CD14-positive monocyte (primary cell): ENCODE data around the gene SMIM38. TPM values are rescaled to one million over a fixed set of nuclear protein-coding genes. Genes with fewer than 3 reads are reported as not detected.

Experiments
- DNase-seq, 3 donors: peaks; one replicate each; pipeline ENCODE4 v3.0.0-alpha.2; 2011 to 2022
- H2AFZ ChIP-seq: 2 replicates; pipeline ENCODE4 v1.6.0; 2012; ENCODE audit warnings: mild to moderate bottlenecking, low read depth, low read length, inconsistent platforms; ENCODE audit not compliant: insufficient read depth, poor library complexity, severe bottlenecking
- H3K27ac ChIP-seq, 2 donors: 1 replicate in 1 of 2; 2 replicates in 1 of 2; pipeline ENCODE4 v1.5.1; 2012 to 2013; ENCODE audit warnings: low read length in 2 of 2, control low read depth in 1 of 2, inconsistent platforms in 1 of 2, low read depth in 1 of 2, mild to moderate bottlenecking in 1 of 2
- H3K27me3 ChIP-seq, 2 donors: one replicate each; pipeline versions ENCODE4 v1.6.0 to v1.6.1; 2011 to 2013; ENCODE audit warnings: low read length in 2 of 2; ENCODE audit not compliant: control insufficient read depth in 2 of 2, insufficient read depth in 2 of 2
- H3K36me3 ChIP-seq, 2 donors: replicated peaks in 1 of 2; 1 replicate in 1 of 2; 2 replicates in 1 of 2; pipeline versions ENCODE4 v1.5.1 to v1.6.1; 2012 to 2013; ENCODE audit warnings: low read length in 2 of 2, control low read depth in 1 of 2, inconsistent platforms in 1 of 2, mild to moderate bottlenecking in 1 of 2; ENCODE audit not compliant: insufficient read depth in 2 of 2, control insufficient read depth in 1 of 2
- H3K4me1 ChIP-seq, 2 donors: 1 replicate in 1 of 2; 2 replicates in 1 of 2; pipeline versions ENCODE4 v1.5.1 to v1.6.1; 2012 to 2013; ENCODE audit warnings: low read length in 2 of 2, control low read depth in 1 of 2, inconsistent platforms in 1 of 2, mild to moderate bottlenecking in 1 of 2, moderate library complexity in 1 of 2; ENCODE audit not compliant: insufficient read depth in 2 of 2, control insufficient read depth in 1 of 2
- H3K4me2 ChIP-seq: replicated peaks from 2 replicates; pipeline ENCODE3; 2012; ENCODE audit warnings: low read length, moderate library complexity, mild to moderate bottlenecking; ENCODE audit not compliant: poor library complexity, severe bottlenecking; ENCODE audit errors: extremely low read depth
- H3K4me3 ChIP-seq, 3 experiments: fragments of 200-600 bp in 1 of 3; sonication (generic) in 1 of 3; replicated peaks in 1 of 3; 1 replicate in 2 of 3; 2 replicates in 1 of 3; pipeline ENCODE4 v1.5.1; 2011 to 2013; ENCODE audit warnings: low read length in 3 of 3, mild to moderate bottlenecking in 3 of 3, control low read depth in 2 of 3, low read depth in 2 of 3, inconsistent platforms in 1 of 3, moderate library complexity in 1 of 3
- H3K79me2 ChIP-seq: 2 replicates; pipeline ENCODE4 v1.6.0; 2012; ENCODE audit warnings: mild to moderate bottlenecking, control low read depth, inconsistent platforms, low read length, moderate library complexity; ENCODE audit not compliant: insufficient read depth
- H3K9ac ChIP-seq: 2 replicates; pipeline ENCODE4 v1.6.0; 2017; ENCODE audit warnings: low read length, mild to moderate bottlenecking; ENCODE audit not compliant: insufficient read depth, poor library complexity, severe bottlenecking
- H3K9me3 ChIP-seq, 2 donors: replicated peaks in 1 of 2; 1 replicate in 1 of 2; 2 replicates in 1 of 2; pipeline versions ENCODE4 v1.5.1 to v1.6.1; 2012 to 2013; ENCODE audit warnings: low read length in 2 of 2, control low read depth in 1 of 2; ENCODE audit not compliant: control insufficient read depth in 1 of 2, insufficient read depth in 1 of 2
- H4K20me1 ChIP-seq: 2 replicates; pipeline ENCODE4 v1.6.0; 2012; ENCODE audit warnings: mild to moderate bottlenecking, low read length, control low read depth, moderate library complexity; ENCODE audit not compliant: insufficient read depth
- H3K27ac Mint-ChIP-seq, 7 donors: one replicate each; pipeline ENCODE4 v1.8.0; 2020; ENCODE audit warnings: mild to moderate bottlenecking in 7 of 7, mixed read lengths in 7 of 7, moderate library complexity in 6 of 7, inconsistent platforms in 2 of 7
- H3K27me3 Mint-ChIP-seq, 3 donors: one replicate each; pipeline ENCODE4 v1.8.0; 2021 to 2022; ENCODE audit warnings: low read depth in 3 of 3, mild to moderate bottlenecking in 3 of 3, mixed read lengths in 3 of 3, moderate library complexity in 3 of 3, inconsistent platforms in 1 of 3
- H3K36me3 Mint-ChIP-seq, 2 donors: one replicate each; pipeline ENCODE4 v1.8.0; 2020; ENCODE audit warnings: mixed read lengths in 2 of 2, inconsistent platforms in 1 of 2, mild to moderate bottlenecking in 1 of 2
- H3K4me1 Mint-ChIP-seq: one replicate; pipeline ENCODE4 v1.8.0; 2020; ENCODE audit warnings: mild to moderate bottlenecking, mixed read lengths
- H3K4me3 Mint-ChIP-seq, 2 donors: one replicate each; pipeline ENCODE4 v1.8.0; 2020; ENCODE audit warnings: mild to moderate bottlenecking in 2 of 2, mixed read lengths in 2 of 2, moderate library complexity in 1 of 2
- H3K9me3 Mint-ChIP-seq, 7 donors: one replicate each; pipeline ENCODE4 v1.8.0; 2020 to 2022; ENCODE audit warnings: mixed read lengths in 7 of 7, mild to moderate bottlenecking in 6 of 7, moderate library complexity in 6 of 7, inconsistent platforms in 2 of 7
- WGBS: methylation state at CpG from one replicate; pipeline ENCODE4 v1.1.5; 2013; ENCODE audit warnings: missing lambda C conversion rate; ENCODE audit not compliant: insufficient coverage; 5-methylcytosine and 5-hydroxymethylcytosine counted together
- intact Hi-C, 2 donors: fragments of 100-400 bp; cut with micrococcal nuclease; formaldehyde crosslinking; loops; one replicate each; pipeline versions ENCODE4 v1.15.0 to v1.15.1; 2023
- polyA plus RNA-seq, 3 donors: library from polyadenylated mRNA; depleted of rRNA in 1 of 3; unstranded in 2 of 3; stranded (reverse) in 1 of 3; fragments of 300-500 nt in 2 of 3; fragments of >200 nt in 1 of 3; fragmentation: Illumina TruSeq in 2 of 3; gene quantifications; 1 replicate in 2 of 3; 2 replicates in 1 of 3; pipeline ENCODE4 v1.2.3, GENCODE V29; 2012 to 2021
- TF ChIP-seq, protein P1 (sequence below): fragments of 200-600 bp; IDR thresholded peaks from one replicate; pipeline ENCODE4 v1.8.0; 2022; ENCODE audit warnings: antibody characterized with exemption, mild to moderate bottlenecking

Gene SMIM38
- polyA plus RNA-seq, 3 donors = 0.05 TPM; not detected in 2

DNA sequence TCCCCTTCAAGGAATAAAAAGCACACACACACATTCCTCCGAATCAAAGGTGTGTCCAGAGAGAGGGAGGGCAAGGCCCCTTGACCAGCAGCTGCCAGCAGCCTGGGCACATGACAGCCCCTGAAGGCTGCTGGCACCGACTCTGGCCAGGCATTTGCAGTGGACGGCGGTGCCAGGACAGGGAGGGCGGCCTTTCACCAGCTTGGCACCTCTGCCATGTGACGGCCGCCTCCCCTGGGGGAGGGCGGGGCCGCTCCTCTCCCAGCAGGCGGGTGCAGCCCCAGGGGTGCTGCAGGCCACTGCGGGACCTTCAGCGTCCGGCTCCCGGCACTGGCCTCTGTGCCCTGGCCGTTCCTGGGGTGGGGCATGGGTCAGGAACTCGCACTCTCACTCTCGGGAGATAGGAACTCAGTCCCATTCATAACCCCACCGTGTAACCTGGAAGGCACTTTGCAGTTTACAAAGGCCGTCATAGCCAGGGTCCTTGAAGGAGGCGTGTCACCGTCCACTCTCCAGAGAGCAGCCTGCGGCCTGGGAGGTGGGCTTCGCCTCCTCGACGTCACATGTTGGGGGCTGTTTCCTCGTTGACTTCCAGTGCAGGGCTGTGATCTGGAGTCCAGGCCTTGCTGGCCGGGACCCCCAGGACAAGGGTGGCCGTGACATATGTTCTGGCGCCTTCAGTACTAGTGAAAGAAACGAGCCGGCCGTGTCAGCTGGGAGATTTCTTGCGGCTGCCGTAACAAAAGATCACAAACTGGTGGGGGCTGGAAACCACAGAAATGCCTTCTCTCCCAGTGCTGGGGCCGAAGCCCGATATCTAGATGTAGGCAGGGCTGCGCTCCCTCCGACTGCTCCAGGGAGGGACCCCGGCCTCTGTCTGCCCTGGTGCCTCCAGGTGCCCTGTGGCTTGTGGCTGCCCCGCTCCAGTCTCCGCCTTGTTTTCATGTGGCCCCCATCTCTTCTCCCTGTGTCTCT lies 39.9 kb upstream of the SMIM38 start:
- 96% methylated on average over 39 of the region's 41 CpGs for WGBS
- TF ChIP-seq, protein P1, sequence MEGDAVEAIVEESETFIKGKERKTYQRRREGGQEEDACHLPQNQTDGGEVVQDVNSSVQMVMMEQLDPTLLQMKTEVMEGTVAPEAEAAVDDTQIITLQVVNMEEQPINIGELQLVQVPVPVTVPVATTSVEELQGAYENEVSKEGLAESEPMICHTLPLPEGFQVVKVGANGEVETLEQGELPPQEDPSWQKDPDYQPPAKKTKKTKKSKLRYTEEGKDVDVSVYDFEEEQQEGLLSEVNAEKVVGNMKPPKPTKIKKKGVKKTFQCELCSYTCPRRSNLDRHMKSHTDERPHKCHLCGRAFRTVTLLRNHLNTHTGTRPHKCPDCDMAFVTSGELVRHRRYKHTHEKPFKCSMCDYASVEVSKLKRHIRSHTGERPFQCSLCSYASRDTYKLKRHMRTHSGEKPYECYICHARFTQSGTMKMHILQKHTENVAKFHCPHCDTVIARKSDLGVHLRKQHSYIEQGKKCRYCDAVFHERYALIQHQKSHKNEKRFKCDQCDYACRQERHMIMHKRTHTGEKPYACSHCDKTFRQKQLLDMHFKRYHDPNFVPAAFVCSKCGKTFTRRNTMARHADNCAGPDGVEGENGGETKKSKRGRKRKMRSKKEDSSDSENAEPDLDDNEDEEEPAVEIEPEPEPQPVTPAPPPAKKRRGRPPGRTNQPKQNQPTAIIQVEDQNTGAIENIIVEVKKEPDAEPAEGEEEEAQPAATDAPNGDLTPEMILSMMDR = no peak
- no peaks in the 10 kb centered on the region for H4K20me1 ChIP-seq
- no peak overlapping the region for H3K4me3 Mint-ChIP-seq
- no peak overlapping the region for H3K4me3 ChIP-seq
- H3K9ac ChIP-seq = no peak overlapping the region
- no peaks in the 10 kb centered on the region for H3K27me3 ChIP-seq
- peaks cover 0 to 8% (median 3%) of the 10 kb centered on the region in 7 donors for H3K9me3 Mint-ChIP-seq
- no peak overlapping the region for H3K27ac ChIP-seq
- H2AFZ ChIP-seq = no peak overlapping the region
- H3K4me1 Mint-ChIP-seq = no peaks in the 10 kb centered on the region
- peaks cover 0 to 9% (median 5%) of the 10 kb centered on the region in 3 donors for H3K27me3 Mint-ChIP-seq
- H3K4me2 ChIP-seq = no peak overlapping the region
- no peak for DNase-seq
- no peaks in the 10 kb centered on the region for H3K79me2 ChIP-seq
- H3K27ac Mint-ChIP-seq = no peak overlapping the region
- no peaks in the 10 kb centered on the region for H3K36me3 ChIP-seq
- H3K36me3 Mint-ChIP-seq = no peaks in the 10 kb centered on the region
- intact Hi-C loops = no loop called here
- no peaks in the 10 kb centered on the region for H3K4me1 ChIP-seq
- no peaks in the 10 kb centered on the region for H3K9me3 ChIP-seq

DNA sequence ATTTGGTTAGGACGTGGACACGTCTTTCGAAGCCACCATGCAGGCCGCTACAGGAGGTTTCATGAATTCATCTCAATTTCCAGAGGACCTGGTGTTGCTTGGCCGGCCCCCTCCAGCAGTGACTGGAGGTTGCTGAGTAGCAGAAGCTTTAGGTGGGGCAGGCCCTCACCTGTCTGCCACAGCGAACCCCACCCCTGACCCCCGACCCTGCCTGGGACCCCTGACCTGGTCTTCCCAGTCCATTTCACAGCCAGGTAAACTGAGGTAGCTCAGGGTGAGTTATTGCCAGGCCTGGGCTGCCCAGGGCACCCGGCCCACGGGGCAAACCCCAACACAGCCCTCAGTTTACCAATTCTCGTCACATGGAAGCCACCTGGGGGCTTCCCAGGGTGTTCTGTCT lies 39.1 kb upstream of the SMIM38 start:
- no peaks in the 10 kb centered on the region for H4K20me1 ChIP-seq
- H3K4me3 Mint-ChIP-seq = no peak overlapping the region
- no peak for DNase-seq
- H3K4me3 ChIP-seq = no peak overlapping the region
- H3K4me2 ChIP-seq = no peak overlapping the region
- TF ChIP-seq, protein P1 = no peak
- H3K36me3 Mint-ChIP-seq = no peaks in the 10 kb centered on the region
- no peaks in the 10 kb centered on the region for H3K4me1 Mint-ChIP-seq
- H3K9me3 Mint-ChIP-seq = peaks cover 0 to 8% (median 3%) of the 10 kb centered on the region in 7 donors
- no peaks in the 10 kb centered on the region for H3K36me3 ChIP-seq
- no peaks in the 10 kb centered on the region for H3K27me3 ChIP-seq
- H2AFZ ChIP-seq = no peak overlapping the region
- H3K4me1 ChIP-seq = no peaks in the 10 kb centered on the region
- no peaks in the 10 kb centered on the region for H3K79me2 ChIP-seq
- H3K9ac ChIP-seq = no peak overlapping the region
- H3K9me3 ChIP-seq = no peaks in the 10 kb centered on the region
- no peak overlapping the region for H3K27ac Mint-ChIP-seq
- H3K27me3 Mint-ChIP-seq = peaks cover 0 to 9% (median 3%) of the 10 kb centered on the region in 3 donors
- intact Hi-C loops = no loop called here
- 95% methylated on average over 8 of the region's 10 CpGs for WGBS
- H3K27ac ChIP-seq = no peak overlapping the region
